Measurements from ENCODE around the gene TCERG1. TPM values are rescaled to one million over a fixed set of nuclear protein-coding genes. Genes with fewer than 3 reads are reported as not detected.

Gene TCERG1
- polyA plus RNA-seq, 1 donor, result 184 TPM

- no peak for DNase-seq
These were observed 4.3 kb downstream of the TCERG1 start for GRCh38 chr5:146451411-146451810.

GRCh38 chr5:146457431-146457830, 10.3 kb downstream of the TCERG1 start:
- DNase-seq, result no peak

- DNase-seq, result no peak
These were observed 11.8 kb downstream of the TCERG1 start for GRCh38 chr5:146458894-146459293.

GRCh38 chr5:146461319-146461718, 14.2 kb downstream of the TCERG1 start:
- DNase-seq, result no peak

- DNase-seq, result no peak
These were observed 16.3 kb downstream of the TCERG1 start for GRCh38 chr5:146463446-146463845.

GRCh38 chr5:146466521-146467349, 19.6 kb downstream of the TCERG1 start:
- no peak for DNase-seq

- no peak for DNase-seq
These were observed 20.6 kb downstream of the TCERG1 start for GRCh38 chr5:146467760-146468159.

GRCh38 chr5:146474065-146474464, 26.9 kb downstream of the TCERG1 start:
- DNase-seq, result no peak

GRCh38 chr5:146475190-146475780, 28.2 kb downstream of the TCERG1 start:
- DNase-seq, result no peak

GRCh38 chr5:146475906-146476305, 28.8 kb downstream of the TCERG1 start:
- DNase-seq, result no peak

GRCh38 chr5:146482775-146483174, 35.6 kb downstream of the TCERG1 start:
- no peak for DNase-seq

- no peak for DNase-seq
These were observed 37.7 kb downstream of the TCERG1 start for GRCh38 chr5:146484714-146485391.

GRCh38 chr5:146490089-146490843, 43.1 kb downstream of the TCERG1 start:
- DNase-seq, result no peak

GRCh38 chr5:146494656-146495055, 47.5 kb downstream of the TCERG1 start:
- DNase-seq, result no peak

GRCh38 chr5:146499680-146500079, 52.5 kb downstream of the TCERG1 start:
- DNase-seq, result no peak

GRCh38 chr5:146507428-146507827, 60.3 kb downstream of the TCERG1 start:
- no peak for DNase-seq

- no peak for DNase-seq
These were observed 63.5 kb downstream of the TCERG1 start for GRCh38 chr5:146510559-146511125.

- no peak for DNase-seq
These were observed 66.3 kb downstream of the TCERG1 start for GRCh38 chr5:146513462-146513861.

- no peak for DNase-seq
These were observed 67.4 kb downstream of the TCERG1 start for GRCh38 chr5:146514575-146514974.

GRCh38 chr5:146515473-146516150, 68.5 kb downstream of the TCERG1 start:
- no peak for DNase-seq

- peak; percentile 17 for DNase-seq
These were observed 69.0 kb downstream of the TCERG1 start, which contains the start of gene GPR151 for GRCh38 chr5:146516151-146516475. GPR151 (minus strand) TSS chr5:146516190; CDS start chr5:146516113, 77 bp downstream.
